K562 (cell line): Measurements from ENCODE around the gene TNFRSF18. TPM values are rescaled to one million over a fixed set of nuclear protein-coding genes. Genes with fewer than 3 reads are reported as not detected.

Source experiments
- ATAC-seq: fragments of 200-7000 bp; cut with Tn5 transposase; 3 replicates; pipeline ENCODE4 v1.9.1; 2020; ENCODE audit warnings: moderate library complexity
- BruUV-seq: library from RNA; stranded (reverse); fragments of 400-500 nt; replicated peaks from 2 replicates; lab custom pipeline; 2021; lab: Mats Ljungman, UMichigan
- CTCF ChIA-PET: fragments of 300-600 bp; formaldehyde crosslinking; extraction: SDS; loops from one replicate; lab custom pipeline; 2021; ENCODE audit warnings: low intra/inter-chr PET ratio; lab: Yijun Ruan, JAX
- POLR2A ChIA-PET: fragments of 300-600, 350-650 bp; sonication (Branson Sonifier 250); formaldehyde crosslinking; extraction: SDS; loops from one replicate; lab custom pipeline; 2021; ENCODE audit warnings: antibody characterized with exemption, inconsistent platforms; lab: Yijun Ruan, JAX
- DNase-seq, 4 experiments: peaks; one replicate each; pipeline versions ENCODE4 v3.0.0 to v3.0.0-alpha.2; 2011 to 2018; ENCODE audit warnings: low spot score in 3 of 4, mixed read lengths in 3 of 4; ENCODE audit errors: extremely low read depth in 1 of 4
- FAIRE-seq: peaks from 2 replicates; lab custom pipeline; 2011; peaks lifted over from hg19 to GRCh38; lab: Jason Lieb, UNC
- H2AFZ ChIP-seq: 2 replicates; pipeline ENCODE4 v1.6.0; 2011; ENCODE audit warnings: low read depth, low read length, control low read depth, inconsistent platforms
- H3K27ac ChIP-seq: fragments of 200-600 bp; 3 replicates; pipeline ENCODE4 v1.8.0; 2011; ENCODE audit warnings: low read depth, mild to moderate bottlenecking, control low read depth, inconsistent platforms, low read length, moderate library complexity, mixed read lengths; ENCODE audit errors: extremely low read depth
- H3K27me3 ChIP-seq, 2 experiments: fragments of 300-600 bp in 1 of 2; 2 replicates in 1 of 2; 3 replicates in 1 of 2; pipeline versions ENCODE4 v1.6.0 to v1.8.0; 2011; ENCODE audit warnings: inconsistent platforms in 2 of 2, low read length in 2 of 2, mild to moderate bottlenecking in 1 of 2, mixed read lengths in 1 of 2, moderate library complexity in 1 of 2; ENCODE audit not compliant: control insufficient read depth in 2 of 2, insufficient read depth in 2 of 2
- H3K36me3 ChIP-seq: fragments of 300-600 bp; 3 replicates; pipeline ENCODE4 v1.8.0; 2011; ENCODE audit warnings: mild to moderate bottlenecking, low read length, inconsistent platforms; ENCODE audit not compliant: control insufficient read depth, insufficient read depth
- H3K4me1 ChIP-seq, 2 experiments: fragments of 200-600 bp in 1 of 2; replicated peaks in 1 of 2; 2 replicates in 1 of 2; 3 replicates in 1 of 2; pipeline versions ENCODE4 v1.5.1 to v1.8.0; 2011; ENCODE audit warnings: inconsistent platforms in 2 of 2, low read length in 2 of 2, mild to moderate bottlenecking in 1 of 2, mixed read lengths in 1 of 2, moderate library complexity in 1 of 2; ENCODE audit not compliant: control insufficient read depth in 2 of 2, insufficient read depth in 2 of 2
- H3K4me2 ChIP-seq: 2 replicates; pipeline ENCODE4 v1.6.1; 2011; ENCODE audit warnings: low read length, control low read depth, inconsistent platforms, mixed read lengths; ENCODE audit not compliant: insufficient read depth
- H3K4me3 ChIP-seq: fragments of 200-600 bp; sonication (generic), shearing (Covaris generic); 2 replicates; pipeline ENCODE4 v1.5.1; 2016; ENCODE audit warnings: control low read depth, inconsistent platforms
- H3K79me2 ChIP-seq: fragments of 200-600 bp; 3 replicates; pipeline ENCODE4 v1.8.0; 2011; ENCODE audit warnings: low read length, inconsistent platforms; ENCODE audit not compliant: control insufficient read depth, insufficient read depth
- H3K9ac ChIP-seq, 2 experiments: 2 replicates each; pipeline versions ENCODE4 v1.6.0 to v1.6.1; 2011; ENCODE audit warnings: low read depth in 2 of 2, low read length in 2 of 2, control low read depth in 1 of 2, inconsistent platforms in 1 of 2, mild to moderate bottlenecking in 1 of 2, mixed read lengths in 1 of 2; ENCODE audit not compliant: insufficient read depth in 1 of 2
- H3K9me1 ChIP-seq: one replicate; pipeline ENCODE4 v1.6.0; 2011; ENCODE audit warnings: inconsistent platforms, mild to moderate bottlenecking, low read length, moderate library complexity; ENCODE audit not compliant: control insufficient read depth, insufficient read depth
- H3K9me3 ChIP-seq: replicated peaks from 2 replicates; pipeline ENCODE4 v1.5.1; 2011; ENCODE audit warnings: low read depth, low read length, inconsistent platforms; ENCODE audit not compliant: control insufficient read depth, insufficient read depth
- H4K20me1 ChIP-seq: replicated peaks from 2 replicates; pipeline ENCODE4 v1.6.1; 2011; ENCODE audit warnings: low read length, inconsistent platforms, mixed read lengths; ENCODE audit not compliant: control insufficient read depth, insufficient read depth
- ATF1 ChIP-seq, 2 experiments: fragments of 450-650 bp in 1 of 2; IDR thresholded peaks; 2 replicates each; pipeline ENCODE4 v1.6.1; 2016; ENCODE audit warnings: missing compliant biosample characterization in 1 of 2, missing genetic modification characterization in 1 of 2
- DDX20 ChIP-seq: fragments of 450-650 bp; IDR thresholded peaks from 2 replicates; pipeline ENCODE4 v1.6.1; 2016; ENCODE audit warnings: missing genetic modification characterization, low read depth, mild to moderate bottlenecking, missing compliant biosample characterization, moderate library complexity
- GABPB1 ChIP-seq: sonication (generic); formaldehyde crosslinking; IDR thresholded peaks from 2 replicates; pipeline ENCODE4 v1.8.0; 2022; ENCODE audit warnings: mild to moderate bottlenecking, missing genetic modification reagents
- NFXL1 ChIP-seq: fragments of 450-650 bp; formaldehyde crosslinking; IDR thresholded peaks from 2 replicates; pipeline ENCODE4 v1.4.0; 2021; ENCODE audit warnings: mild to moderate bottlenecking
- WGBS: fragments of 100-300 bp; shearing (Covaris generic); methylation state at CpG from one replicate; pipeline ENCODE4 v1.1.6; 2016; ENCODE audit warnings: low coverage, mixed read lengths; ENCODE audit not compliant: insufficient coverage; ENCODE audit errors: missing lambda C conversion rate; 5-methylcytosine and 5-hydroxymethylcytosine counted together
- in situ Hi-C: fragments of 300-500 bp; cut with MboI; formaldehyde crosslinking; loops from 4 replicates; pipeline ENCODE4 v1.15.0; 2018; ENCODE audit warnings: inconsistent platforms, mixed read lengths
- intact Hi-C: fragments of 100-400 bp; cut with micrococcal nuclease; formaldehyde crosslinking; loops from 2 replicates; pipeline ENCODE4 v1.14.2; 2022
- polyA plus RNA-seq, 8 experiments: library from polyadenylated mRNA; depleted of rRNA in 4 of 8; stranded (reverse) in 5 of 8; unstranded in 3 of 8; fragments of >200 nt; fragmentation: Nextera tagmentation in 2 of 8; fragmentation: Illumina TruSeq in 1 of 8; extraction: Ambion mirVana in 2 of 8; extraction: Trizol in 1 of 8; gene quantifications; 2 replicates each; pipeline versions ENCODE4 v1.2.1 to v1.2.3, GENCODE V29; 2011 to 2014; ENCODE audit warnings: inconsistent platforms in 1 of 8, missing spikeins in 1 of 8
- total RNA-seq, 7 experiments: library from RNA; depleted of rRNA in 6 of 7; stranded (reverse); fragments of >200 nt in 6 of 7; fragmentation: Illumina TruSeq in 2 of 7; extraction: Trizol in 2 of 7; gene quantifications; 2 replicates each; pipeline versions ENCODE4 v1.2.1 to v1.2.3, GENCODE V29; 2011 to 2021; ENCODE audit warnings: low replicate concordance in 1 of 7
- TF ChIP-seq, protein P1 (sequence below): sonication (generic); formaldehyde crosslinking; IDR thresholded peaks from 2 replicates; pipeline ENCODE4 v1.9.0; 2022; ENCODE audit warnings: mild to moderate bottlenecking, missing genetic modification reagents
- TF ChIP-seq, protein P2 (sequence below): fragments of 250-450 bp; sonication (Bioruptor Pico); IDR thresholded peaks from 2 replicates; pipeline ENCODE4 v1.8.0; 2021; ENCODE audit warnings: mild to moderate bottlenecking, moderate library complexity
- TF ChIP-seq, protein P3 (sequence below), 3 experiments: fragments of 200-800 bp in 1 of 3; fragments of 250-450 bp in 1 of 3; fragments of 450-650 bp in 1 of 3; sonication (Bioruptor Pico) in 1 of 3; sonication (Bioruptor generic) in 1 of 3; formaldehyde crosslinking in 1 of 3; IDR thresholded peaks; 2 replicates each; pipeline versions ENCODE4 v1.6.1 to v1.8.0; 2016 to 2022; ENCODE audit warnings: mild to moderate bottlenecking in 2 of 3, missing genetic modification characterization in 2 of 3, missing compliant biosample characterization in 1 of 3, moderate library complexity in 1 of 3
- TF ChIP-seq, protein P4 (sequence below), 2 experiments: fragments of 150-350 bp in 1 of 2; IDR thresholded peaks; 2 replicates each; pipeline ENCODE4 v1.6.1; 2012 to 2016; ENCODE audit warnings: low read depth in 2 of 2, low read length in 2 of 2, mild to moderate bottlenecking in 1 of 2, moderate library complexity in 1 of 2

TNFRSF18 gene
- total and polyA plus RNA-seq, 9 of the 15 experiments (the other 6 are each of a cell fraction or from before 2014, with no cell fraction given) = 0.24 to 0.27 TPM; not detected in 7

DNA sequence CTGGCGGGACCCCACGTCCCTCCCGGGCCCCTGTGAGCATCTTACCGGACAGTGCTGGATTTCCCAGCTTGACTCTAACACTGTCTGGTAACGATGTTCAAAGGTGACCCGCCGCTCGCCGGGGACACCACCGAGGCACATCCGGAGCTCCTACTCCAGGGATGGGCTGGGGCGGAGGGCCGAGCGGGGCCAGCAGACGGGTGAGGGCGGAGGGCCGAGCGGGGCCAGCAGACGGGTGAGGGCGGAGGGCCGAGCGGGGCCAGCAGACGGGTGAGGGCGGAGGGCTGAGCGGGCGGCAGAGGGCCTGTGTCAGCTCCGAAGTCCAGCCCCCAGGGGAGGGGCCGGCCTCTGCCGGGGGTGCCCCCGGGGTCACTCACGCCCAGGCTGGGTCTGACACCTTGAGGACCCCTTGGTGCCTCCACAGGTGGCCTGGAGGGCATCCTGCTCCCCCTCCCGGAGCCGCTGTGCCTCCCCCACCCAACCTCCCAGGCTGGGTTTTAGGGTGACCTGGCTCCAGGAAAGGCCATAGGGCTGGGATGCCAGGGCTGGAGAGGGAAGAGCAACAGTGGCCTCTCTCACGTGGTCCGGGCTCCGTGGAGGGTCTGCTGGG, 38.4 kb downstream of the TNFRSF18 start:
- Histone ChIP-seq H3K4me2 (no peak overlapping the region), H3K79me2 (no peaks in the 10 kb centered on the region)

More for the DNA sequence above, 38.4 kb downstream of the TNFRSF18 start:
- H3K4me1 ChIP-seq = peaks cover 0 to 85% of the 10 kb centered on the region in 2 experiments; a peak in 2 of 5 replicates
- no peaks in the 10 kb centered on the region for H3K9me1 ChIP-seq
- CTCF ChIA-PET = no interaction called here
- in situ Hi-C loops = no loop called here
- H3K27ac ChIP-seq = no peak overlapping the region
- peaks cover 6% of the 10 kb centered on the region; the same call in 1 of the 2 replicates for H4K20me1 ChIP-seq
- no peak overlapping the region for H2AFZ ChIP-seq
- FAIRE-seq (no peak), ATAC-seq (no peak; the same call in 2 of the 3 replicates), DNase-seq (no peak)
- no peaks in the 10 kb centered on the region for H3K36me3 ChIP-seq
- H3K9me3 ChIP-seq = no peaks in the 10 kb centered on the region
- no peak overlapping the region for H3K4me3 ChIP-seq
- H3K27me3 ChIP-seq = peaks cover 72 to 93% of the 10 kb centered on the region in 2 experiments
- peak overlapping the region in 1 of 2 experiments; percentile 45; a peak in 2 of 4 replicates for H3K9ac ChIP-seq
- WGBS = 3% methylated on average over 25 of the region's 36 CpGs
- BruUV-seq = no TSS peak
- POLR2A ChIA-PET = interaction anchor here (0.6 kb wide), 1 partner anchor 128 kb away, joined by 4 read pairs; no protein-coding TSS in a partner anchor
- intact Hi-C loops = no loop called here
- TF ChIP-seq, protein P1, sequence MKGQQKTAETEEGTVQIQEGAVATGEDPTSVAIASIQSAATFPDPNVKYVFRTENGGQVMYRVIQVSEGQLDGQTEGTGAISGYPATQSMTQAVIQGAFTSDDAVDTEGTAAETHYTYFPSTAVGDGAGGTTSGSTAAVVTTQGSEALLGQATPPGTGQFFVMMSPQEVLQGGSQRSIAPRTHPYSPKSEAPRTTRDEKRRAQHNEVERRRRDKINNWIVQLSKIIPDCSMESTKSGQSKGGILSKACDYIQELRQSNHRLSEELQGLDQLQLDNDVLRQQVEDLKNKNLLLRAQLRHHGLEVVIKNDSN (CRISPR knock-in tag) = no peak
- no peak for TF ChIP-seq NFXL1 (CRISPR knock-in tag)
- no peak for TF ChIP-seq DDX20 (tag)
- TF ChIP-seq, protein P2, sequence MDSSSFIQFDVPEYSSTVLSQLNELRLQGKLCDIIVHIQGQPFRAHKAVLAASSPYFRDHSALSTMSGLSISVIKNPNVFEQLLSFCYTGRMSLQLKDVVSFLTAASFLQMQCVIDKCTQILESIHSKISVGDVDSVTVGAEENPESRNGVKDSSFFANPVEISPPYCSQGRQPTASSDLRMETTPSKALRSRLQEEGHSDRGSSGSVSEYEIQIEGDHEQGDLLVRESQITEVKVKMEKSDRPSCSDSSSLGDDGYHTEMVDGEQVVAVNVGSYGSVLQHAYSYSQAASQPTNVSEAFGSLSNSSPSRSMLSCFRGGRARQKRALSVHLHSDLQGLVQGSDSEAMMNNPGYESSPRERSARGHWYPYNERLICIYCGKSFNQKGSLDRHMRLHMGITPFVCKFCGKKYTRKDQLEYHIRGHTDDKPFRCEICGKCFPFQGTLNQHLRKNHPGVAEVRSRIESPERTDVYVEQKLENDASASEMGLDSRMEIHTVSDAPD (CRISPR knock-in tag) = no peak
- TF ChIP-seq, protein P3, sequence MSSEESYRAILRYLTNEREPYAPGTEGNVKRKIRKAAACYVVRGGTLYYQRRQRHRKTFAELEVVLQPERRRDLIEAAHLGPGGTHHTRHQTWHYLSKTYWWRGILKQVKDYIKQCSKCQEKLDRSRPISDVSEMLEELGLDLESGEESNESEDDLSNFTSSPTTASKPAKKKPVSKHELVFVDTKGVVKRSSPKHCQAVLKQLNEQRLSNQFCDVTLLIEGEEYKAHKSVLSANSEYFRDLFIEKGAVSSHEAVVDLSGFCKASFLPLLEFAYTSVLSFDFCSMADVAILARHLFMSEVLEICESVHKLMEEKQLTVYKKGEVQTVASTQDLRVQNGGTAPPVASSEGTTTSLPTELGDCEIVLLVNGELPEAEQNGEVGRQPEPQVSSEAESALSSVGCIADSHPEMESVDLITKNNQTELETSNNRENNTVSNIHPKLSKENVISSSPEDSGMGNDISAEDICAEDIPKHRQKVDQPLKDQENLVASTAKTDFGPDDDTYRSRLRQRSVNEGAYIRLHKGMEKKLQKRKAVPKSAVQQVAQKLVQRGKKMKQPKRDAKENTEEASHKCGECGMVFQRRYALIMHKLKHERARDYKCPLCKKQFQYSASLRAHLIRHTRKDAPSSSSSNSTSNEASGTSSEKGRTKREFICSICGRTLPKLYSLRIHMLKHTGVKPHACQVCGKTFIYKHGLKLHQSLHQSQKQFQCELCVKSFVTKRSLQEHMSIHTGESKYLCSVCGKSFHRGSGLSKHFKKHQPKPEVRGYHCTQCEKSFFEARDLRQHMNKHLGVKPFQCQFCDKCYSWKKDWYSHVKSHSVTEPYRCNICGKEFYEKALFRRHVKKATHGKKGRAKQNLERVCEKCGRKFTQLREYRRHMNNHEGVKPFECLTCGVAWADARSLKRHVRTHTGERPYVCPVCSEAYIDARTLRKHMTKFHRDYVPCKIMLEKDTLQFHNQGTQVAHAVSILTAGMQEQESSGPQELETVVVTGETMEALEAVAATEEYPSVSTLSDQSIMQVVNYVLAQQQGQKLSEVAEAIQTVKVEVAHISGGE (CRISPR knock-in tag; IDR thresholded peaks at IDR 0.05) = no peak
- no peak for TF ChIP-seq GABPB1 (CRISPR knock-in tag)
- TF ChIP-seq, protein P4, sequence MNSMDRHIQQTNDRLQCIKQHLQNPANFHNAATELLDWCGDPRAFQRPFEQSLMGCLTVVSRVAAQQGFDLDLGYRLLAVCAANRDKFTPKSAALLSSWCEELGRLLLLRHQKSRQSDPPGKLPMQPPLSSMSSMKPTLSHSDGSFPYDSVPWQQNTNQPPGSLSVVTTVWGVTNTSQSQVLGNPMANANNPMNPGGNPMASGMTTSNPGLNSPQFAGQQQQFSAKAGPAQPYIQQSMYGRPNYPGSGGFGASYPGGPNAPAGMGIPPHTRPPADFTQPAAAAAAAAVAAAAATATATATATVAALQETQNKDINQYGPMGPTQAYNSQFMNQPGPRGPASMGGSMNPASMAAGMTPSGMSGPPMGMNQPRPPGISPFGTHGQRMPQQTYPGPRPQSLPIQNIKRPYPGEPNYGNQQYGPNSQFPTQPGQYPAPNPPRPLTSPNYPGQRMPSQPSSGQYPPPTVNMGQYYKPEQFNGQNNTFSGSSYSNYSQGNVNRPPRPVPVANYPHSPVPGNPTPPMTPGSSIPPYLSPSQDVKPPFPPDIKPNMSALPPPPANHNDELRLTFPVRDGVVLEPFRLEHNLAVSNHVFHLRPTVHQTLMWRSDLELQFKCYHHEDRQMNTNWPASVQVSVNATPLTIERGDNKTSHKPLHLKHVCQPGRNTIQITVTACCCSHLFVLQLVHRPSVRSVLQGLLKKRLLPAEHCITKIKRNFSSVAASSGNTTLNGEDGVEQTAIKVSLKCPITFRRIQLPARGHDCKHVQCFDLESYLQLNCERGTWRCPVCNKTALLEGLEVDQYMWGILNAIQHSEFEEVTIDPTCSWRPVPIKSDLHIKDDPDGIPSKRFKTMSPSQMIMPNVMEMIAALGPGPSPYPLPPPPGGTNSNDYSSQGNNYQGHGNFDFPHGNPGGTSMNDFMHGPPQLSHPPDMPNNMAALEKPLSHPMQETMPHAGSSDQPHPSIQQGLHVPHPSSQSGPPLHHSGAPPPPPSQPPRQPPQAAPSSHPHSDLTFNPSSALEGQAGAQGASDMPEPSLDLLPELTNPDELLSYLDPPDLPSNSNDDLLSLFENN (IDR thresholded peaks at IDR 0.05; ENCODE audit: low read depth in 2 of 2, low read length in 2 of 2) = no peak
- no peak for TF ChIP-seq ATF1 (CRISPR knock-in tag; IDR thresholded peaks at IDR 0.05)
- TF ChIP-seq ATF1 (tag; IDR thresholded peaks at IDR 0.05) = no peak
- TF ChIP-seq, all 486 proteins: peak for 0
